ENCODE data around the gene DCHS2. TPM values are rescaled to one million over a fixed set of nuclear protein-coding genes. Genes with fewer than 3 reads are reported as not detected.

The DCHS2 gene
- total and polyA plus RNA-seq, 2 experiments from 2014 or later, result 0.21 to 7.6 TPM

DNA sequence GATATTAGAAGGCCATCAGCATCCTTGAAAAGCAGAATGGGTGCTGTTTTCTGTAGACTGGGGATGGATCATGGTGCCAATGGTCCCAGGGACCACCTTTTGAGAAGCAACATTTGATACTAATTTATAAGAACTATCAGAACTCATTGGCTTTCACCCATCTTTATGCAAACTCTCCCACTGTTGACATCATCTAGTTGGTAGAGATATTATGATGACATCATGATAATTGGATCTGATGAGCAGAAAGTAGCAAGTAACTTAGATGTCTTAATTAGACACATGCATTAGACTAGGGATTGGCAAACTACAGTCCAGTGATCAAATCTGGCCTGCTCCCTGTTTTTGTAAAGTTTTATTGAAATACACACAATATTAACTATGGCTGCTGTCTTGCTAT, 181.0 kb downstream of the DCHS2 start (continued):
- TF ChIP-seq, protein P1, sequence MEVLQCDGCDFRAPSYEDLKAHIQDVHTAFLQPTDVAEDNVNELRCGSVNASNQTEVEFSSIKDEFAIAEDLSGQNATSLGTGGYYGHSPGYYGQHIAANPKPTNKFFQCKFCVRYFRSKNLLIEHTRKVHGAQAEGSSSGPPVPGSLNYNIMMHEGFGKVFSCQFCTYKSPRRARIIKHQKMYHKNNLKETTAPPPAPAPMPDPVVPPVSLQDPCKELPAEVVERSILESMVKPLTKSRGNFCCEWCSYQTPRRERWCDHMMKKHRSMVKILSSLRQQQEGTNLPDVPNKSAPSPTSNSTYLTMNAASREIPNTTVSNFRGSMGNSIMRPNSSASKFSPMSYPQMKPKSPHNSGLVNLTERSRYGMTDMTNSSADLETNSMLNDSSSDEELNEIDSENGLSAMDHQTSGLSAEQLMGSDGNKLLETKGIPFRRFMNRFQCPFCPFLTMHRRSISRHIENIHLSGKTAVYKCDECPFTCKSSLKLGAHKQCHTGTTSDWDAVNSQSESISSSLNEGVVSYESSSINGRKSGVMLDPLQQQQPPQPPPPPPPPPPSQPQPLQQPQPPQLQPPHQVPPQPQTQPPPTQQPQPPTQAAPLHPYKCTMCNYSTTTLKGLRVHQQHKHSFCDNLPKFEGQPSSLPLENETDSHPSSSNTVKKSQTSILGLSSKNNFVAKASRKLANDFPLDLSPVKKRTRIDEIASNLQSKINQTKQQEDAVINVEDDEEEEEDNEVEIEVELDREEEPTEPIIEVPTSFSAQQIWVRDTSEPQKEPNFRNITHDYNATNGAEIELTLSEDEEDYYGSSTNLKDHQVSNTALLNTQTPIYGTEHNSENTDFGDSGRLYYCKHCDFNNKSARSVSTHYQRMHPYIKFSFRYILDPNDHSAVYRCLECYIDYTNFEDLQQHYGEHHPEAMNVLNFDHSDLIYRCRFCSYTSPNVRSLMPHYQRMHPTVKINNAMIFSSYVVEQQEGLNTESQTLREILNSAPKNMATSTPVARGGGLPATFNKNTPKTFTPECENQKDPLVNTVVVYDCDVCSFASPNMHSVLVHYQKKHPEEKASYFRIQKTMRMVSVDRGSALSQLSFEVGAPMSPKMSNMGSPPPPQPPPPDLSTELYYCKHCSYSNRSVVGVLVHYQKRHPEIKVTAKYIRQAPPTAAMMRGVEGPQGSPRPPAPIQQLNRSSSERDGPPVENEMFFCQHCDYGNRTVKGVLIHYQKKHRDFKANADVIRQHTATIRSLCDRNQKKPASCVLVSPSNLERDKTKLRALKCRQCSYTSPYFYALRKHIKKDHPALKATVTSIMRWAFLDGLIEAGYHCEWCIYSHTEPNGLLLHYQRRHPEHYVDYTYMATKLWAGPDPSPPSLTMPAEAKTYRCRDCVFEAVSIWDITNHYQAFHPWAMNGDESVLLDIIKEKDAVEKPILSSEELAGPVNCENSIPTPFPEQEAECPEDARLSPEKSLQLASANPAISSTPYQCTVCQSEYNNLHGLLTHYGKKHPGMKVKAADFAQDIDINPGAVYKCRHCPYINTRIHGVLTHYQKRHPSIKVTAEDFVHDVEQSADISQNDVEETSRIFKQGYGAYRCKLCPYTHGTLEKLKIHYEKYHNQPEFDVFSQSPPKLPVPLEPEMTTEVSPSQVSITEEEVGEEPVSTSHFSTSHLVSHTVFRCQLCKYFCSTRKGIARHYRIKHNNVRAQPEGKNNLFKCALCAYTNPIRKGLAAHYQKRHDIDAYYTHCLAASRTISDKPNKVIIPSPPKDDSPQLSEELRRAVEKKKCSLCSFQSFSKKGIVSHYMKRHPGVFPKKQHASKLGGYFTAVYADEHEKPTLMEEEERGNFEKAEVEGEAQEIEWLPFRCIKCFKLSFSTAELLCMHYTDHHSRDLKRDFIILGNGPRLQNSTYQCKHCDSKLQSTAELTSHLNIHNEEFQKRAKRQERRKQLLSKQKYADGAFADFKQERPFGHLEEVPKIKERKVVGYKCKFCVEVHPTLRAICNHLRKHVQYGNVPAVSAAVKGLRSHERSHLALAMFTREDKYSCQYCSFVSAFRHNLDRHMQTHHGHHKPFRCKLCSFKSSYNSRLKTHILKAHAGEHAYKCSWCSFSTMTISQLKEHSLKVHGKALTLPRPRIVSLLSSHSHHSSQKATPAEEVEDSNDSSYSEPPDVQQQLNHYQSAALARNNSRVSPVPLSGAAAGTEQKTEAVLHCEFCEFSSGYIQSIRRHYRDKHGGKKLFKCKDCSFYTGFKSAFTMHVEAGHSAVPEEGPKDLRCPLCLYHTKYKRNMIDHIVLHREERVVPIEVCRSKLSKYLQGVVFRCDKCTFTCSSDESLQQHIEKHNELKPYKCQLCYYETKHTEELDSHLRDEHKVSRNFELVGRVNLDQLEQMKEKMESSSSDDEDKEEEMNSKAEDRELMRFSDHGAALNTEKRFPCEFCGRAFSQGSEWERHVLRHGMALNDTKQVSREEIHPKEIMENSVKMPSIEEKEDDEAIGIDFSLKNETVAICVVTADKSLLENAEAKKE (CRISPR knock-in tag; IDR thresholded peaks at IDR 0.05), result no peak
- TF ChIP-seq STAT1 (IDR thresholded peaks at IDR 0.05; ENCODE audit: unreplicated experiment) (no peak), JUNB (IDR thresholded peaks at IDR 0.05; ENCODE audit: unreplicated experiment) (no peak), POLR2AphosphoS5 (IDR thresholded peaks at IDR 0.05; ENCODE audit: low read depth) (no peak)

DNA sequence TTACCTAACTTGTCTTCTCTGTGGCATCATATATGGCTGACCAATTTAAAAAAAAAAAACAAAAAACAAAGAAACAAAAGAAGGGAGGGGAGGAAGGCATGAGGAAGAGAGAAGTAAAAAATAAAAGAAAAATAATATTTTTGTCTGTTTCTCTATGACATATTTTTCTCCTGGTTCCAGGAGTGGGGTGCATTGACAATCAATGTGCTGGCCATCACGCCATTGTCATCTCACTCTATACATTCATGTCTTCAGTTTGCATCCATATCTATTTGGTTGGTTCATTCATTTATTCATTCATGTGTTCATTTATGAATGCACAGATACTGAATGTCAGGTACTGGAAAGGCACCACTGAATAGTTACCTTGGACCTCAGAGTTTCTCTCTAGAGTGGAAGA, 183.4 kb downstream of the DCHS2 start:
- no peak overlapping the region for H3K27ac ChIP-seq (ENCODE audit: low read depth)
- H3K4me1 Mint-ChIP-seq, result peaks cover 5% of the 10 kb centered on the region; the same call in 2 of the 3 replicates
- no peak overlapping the region for H3K27ac Mint-ChIP-seq
- no peak for ATAC-seq
- H3K27me3 Mint-ChIP-seq (ENCODE audit: insufficient read depth, low read depth, poor library complexity), result peaks cover 1% of the 10 kb centered on the region
- H3K36me3 ChIP-seq (ENCODE audit: insufficient read depth), result no peaks in the 10 kb centered on the region
- H4K20me1 ChIP-seq (replicated peaks; ENCODE audit: insufficient read depth), result no peaks in the 10 kb centered on the region
- peaks cover 6% of the 10 kb centered on the region for H3K4me1 ChIP-seq (ENCODE audit: insufficient read depth)
- H3K9me3 Mint-ChIP-seq, result peaks cover 20% of the 10 kb centered on the region
- H3K4me3 ChIP-seq, result no peak overlapping the region
- no peaks in the 10 kb centered on the region for H3K79me2 ChIP-seq (replicated peaks; ENCODE audit: insufficient read depth)
- H2AFZ ChIP-seq, result no peak overlapping the region
- no peak for DNase-seq (ENCODE audit: low spot score)
- H3K9me2 ChIP-seq (ENCODE audit: insufficient read depth), result 0 out of 2 replicates have a peak, but pooled peaks cover 3% of the 10 kb centered on the region
- H3K36me3 Mint-ChIP-seq (ENCODE audit: low read depth), result peaks cover 5% of the 10 kb centered on the region; the same call in 2 of the 3 replicates
- H3K4me2 ChIP-seq, result no peak overlapping the region
- H3K27me3 ChIP-seq (ENCODE audit: insufficient read depth), result no peaks in the 10 kb centered on the region
- H3F3A ChIP-seq (replicated peaks; ENCODE audit: low read depth), result no peaks in the 10 kb centered on the region
- no peak overlapping the region for H3K4me3 Mint-ChIP-seq
- no peak for TF ChIP-seq EZH2phosphoT487 (IDR thresholded peaks at IDR 0.05; ENCODE audit: unreplicated experiment)
- no peak for TF ChIP-seq ZNF331 (CRISPR knock-in tag; IDR thresholded peaks at IDR 0.05; ENCODE audit: low read depth)
- TF ChIP-seq EZH2 (IDR thresholded peaks at IDR 0.05; ENCODE audit: low read depth, unreplicated experiment), result no peak
- TF ChIP-seq CREB1 (CRISPR knock-in tag; IDR thresholded peaks at IDR 0.05; ENCODE audit: low read depth), result no peak
- no peak for TF ChIP-seq NANOG (IDR thresholded peaks at IDR 0.05; ENCODE audit: borderline replicate concordance)
- no peak for TF ChIP-seq ZNF114 (CRISPR knock-in tag; IDR thresholded peaks at IDR 0.05)
- no peak for TF ChIP-seq REST (IDR thresholded peaks at IDR 0.05; ENCODE audit: unreplicated experiment)
- no peak for TF ChIP-seq STAT1 (IDR thresholded peaks at IDR 0.05; ENCODE audit: unreplicated experiment)
- TF ChIP-seq JUNB (IDR thresholded peaks at IDR 0.05; ENCODE audit: unreplicated experiment), result no peak
- TF ChIP-seq CTCF (conservative IDR thresholded peaks at IDR 0.05; ENCODE audit: low read depth in 2 of 2), result no peak

Measured in GM23338 (cell line).